Measurements from ENCODE around the gene BRIP1. TPM values are rescaled to one million over a fixed set of nuclear protein-coding genes. Genes with fewer than 3 reads are reported as not detected.

Gene BRIP1
- total RNA-seq, 1 experiment from 2014 or later, result 20.2 TPM

- Histone ChIP-seq H3K23ac (ENCODE audit: insufficient read length, low read depth, low read length) (no peak overlapping the region), H2AK5ac (ENCODE audit: insufficient read length, low read length) (no peak overlapping the region), H3K56ac (ENCODE audit: insufficient read length, low read depth, low read length) (no peak overlapping the region), H3K79me1 (ENCODE audit: insufficient read depth, low read depth, low read length, poor library complexity, severe bottlenecking) (no peaks in the 10 kb centered on the region), H3K18ac (ENCODE audit: insufficient read length, low read depth, low read length) (no peak overlapping the region), H2BK12ac (ENCODE audit: insufficient read length, low read depth, low read length) (no peak overlapping the region), H2BK15ac (ENCODE audit: low read depth, low read length) (no peak overlapping the region), H3K79me2 (ENCODE audit: insufficient read depth, low read length) (no peaks in the 10 kb centered on the region), H3K9ac (ENCODE audit: extremely low read depth, insufficient read length, low read length) (no peak overlapping the region), H4K20me1 (ENCODE audit: control insufficient read depth, insufficient read depth, insufficient read length) (no peaks in the 10 kb centered on the region), H3K23me2 (ENCODE audit: insufficient read length, low read depth, low read length, poor library complexity, severe bottlenecking) (no peaks in the 10 kb centered on the region), H3T11ph (ENCODE audit: low read length) (no peak overlapping the region), H4K8ac (replicated peaks; ENCODE audit: insufficient read length, low read depth, low read length) (no peak overlapping the region), H3K4ac (ENCODE audit: low read depth, low read length) (no peak overlapping the region), H3K9me3 (ENCODE audit: control insufficient read depth, low read depth, low read length) (no peaks in the 10 kb centered on the region), H4K91ac (ENCODE audit: insufficient read length, low read depth, low read length) (no peak overlapping the region), H3K4me2 (ENCODE audit: insufficient read depth, insufficient read length, low read length) (no peak overlapping the region), H2AFZ (ENCODE audit: low read length) (no peak overlapping the region), H3K27ac (ENCODE audit: insufficient read length, low read depth, low read length) (no peak overlapping the region), H3K4me1 (ENCODE audit: insufficient read depth, low read length) (no peaks in the 10 kb centered on the region), H2BK120ac (ENCODE audit: low read depth, low read length, poor library complexity, severe bottlenecking) (no peak overlapping the region), H3K14ac (ENCODE audit: insufficient read depth, low read length) (no peak overlapping the region), H2BK5ac (ENCODE audit: insufficient read length, low read length) (no peak overlapping the region), H2BK20ac (ENCODE audit: low read depth, low read length, poor library complexity, severe bottlenecking) (no peak overlapping the region), H3K27me3 (ENCODE audit: insufficient read depth, low read length) (no peaks in the 10 kb centered on the region), H4K5ac (ENCODE audit: insufficient read length, low read depth, low read length) (no peak overlapping the region)
- Mint-ChIP-seq H3K9me3 (peaks cover 0 to 2% of the 10 kb centered on the region in 2 experiments; a peak in 2 of 5 replicates), H3K27me3 (ENCODE audit: low read depth) (no peaks in the 10 kb centered on the region), H3K27ac (no peak overlapping the region), H3K36me3 (ENCODE audit: insufficient read depth in 1 of 3, low read depth in 3 of 3) (peaks cover 11 to 28% (median 25%) of the 10 kb centered on the region in 3 experiments), H3K4me1 (no peaks in the 10 kb centered on the region), H3K4me3 (no peak overlapping the region)
- no peak for DNase-seq
- no peak for TF ChIP-seq CTCF (conservative IDR thresholded peaks at IDR 0.05)
These were observed 45.1 kb downstream of the BRIP1 start for GRCh38 chr17:61818225-61818624.
